ENCODE data around the gene CES1. TPM values are rescaled to one million over a fixed set of nuclear protein-coding genes. Genes with fewer than 3 reads are reported as not detected.
"Not testable (repeated sequence)": the region's sequence is repeated elsewhere in the genome, so short reads cannot be mapped to it uniquely, and the experiment has no call there.

CES1 gene
- total RNA-seq, 2 donors from 2014 or later, result 12.1 to 23.8 TPM

- not testable (repeated sequence) for DNase-seq (ENCODE audit: low spot score); H3K4me3 ChIP-seq; H3K36me3 ChIP-seq; H3K27ac ChIP-seq; H3K9me3 ChIP-seq; H3K4me1 ChIP-seq; H3K27me3 ChIP-seq
These were observed 42.7 kb downstream of the CES1 start for GRCh38 chr16:55790240-55790639.

GRCh38 chr16:55782793-55783091 is 50.2 kb downstream of the CES1 start:
- H3K36me3 ChIP-seq; H3K9me3 ChIP-seq; H3K4me1 ChIP-seq; H3K4me3 ChIP-seq; H3K27me3 ChIP-seq; H3K27ac ChIP-seq; DNase-seq (ENCODE audit: low spot score): not testable (repeated sequence)

DNA sequence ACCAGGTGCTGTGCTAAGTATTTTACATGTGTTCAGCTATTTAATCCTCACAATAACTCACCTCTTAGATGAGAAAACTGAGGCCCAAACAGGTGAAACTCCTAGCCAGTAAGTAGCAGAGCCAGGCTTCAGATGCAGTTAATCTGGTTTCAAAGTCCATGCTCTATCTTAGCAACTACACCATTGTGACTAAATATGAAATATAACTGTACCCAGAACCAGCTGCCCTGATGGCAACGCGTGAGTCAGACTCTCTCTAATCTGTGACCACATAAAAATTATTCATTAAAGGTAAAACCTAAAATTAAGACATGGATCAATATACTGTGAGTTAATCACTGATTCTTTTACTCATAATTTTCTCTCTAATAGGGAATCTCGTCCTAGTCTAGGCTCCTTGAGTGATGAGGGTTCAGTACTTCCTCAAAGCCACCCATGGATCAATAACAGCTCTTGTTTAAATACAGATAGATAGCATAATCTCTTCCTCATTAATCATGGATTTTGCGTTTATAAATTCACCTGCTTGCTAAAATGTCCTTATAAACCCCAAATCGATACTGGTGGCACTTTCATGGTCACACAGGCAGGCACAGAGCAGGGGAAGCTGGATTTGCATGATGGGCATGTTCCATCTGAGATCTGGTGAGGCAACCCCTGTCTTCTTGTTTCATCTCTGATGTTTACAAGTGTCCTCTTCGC is 50.7 kb downstream of the CES1 start:
- H3K27me3 ChIP-seq; H3K27ac ChIP-seq; H3K9me3 ChIP-seq; H3K4me3 ChIP-seq; H3K4me1 ChIP-seq; H3K36me3 ChIP-seq; DNase-seq (ENCODE audit: low spot score): not testable (repeated sequence)

- H3K4me1 ChIP-seq; H3K36me3 ChIP-seq; DNase-seq (ENCODE audit: low spot score); H3K27ac ChIP-seq; H3K27me3 ChIP-seq; H3K4me3 ChIP-seq; H3K9me3 ChIP-seq: not testable (repeated sequence)
These were observed 51.4 kb downstream of the CES1 start for GRCh38 chr16:55781456-55781855.

GRCh38 chr16:55780095-55780407 is 52.8 kb downstream of the CES1 start:
- H3K36me3 ChIP-seq; H3K9me3 ChIP-seq; H3K4me1 ChIP-seq; H3K27me3 ChIP-seq; H3K4me3 ChIP-seq; H3K27ac ChIP-seq; DNase-seq (ENCODE audit: low spot score): not testable (repeated sequence)

DNA sequence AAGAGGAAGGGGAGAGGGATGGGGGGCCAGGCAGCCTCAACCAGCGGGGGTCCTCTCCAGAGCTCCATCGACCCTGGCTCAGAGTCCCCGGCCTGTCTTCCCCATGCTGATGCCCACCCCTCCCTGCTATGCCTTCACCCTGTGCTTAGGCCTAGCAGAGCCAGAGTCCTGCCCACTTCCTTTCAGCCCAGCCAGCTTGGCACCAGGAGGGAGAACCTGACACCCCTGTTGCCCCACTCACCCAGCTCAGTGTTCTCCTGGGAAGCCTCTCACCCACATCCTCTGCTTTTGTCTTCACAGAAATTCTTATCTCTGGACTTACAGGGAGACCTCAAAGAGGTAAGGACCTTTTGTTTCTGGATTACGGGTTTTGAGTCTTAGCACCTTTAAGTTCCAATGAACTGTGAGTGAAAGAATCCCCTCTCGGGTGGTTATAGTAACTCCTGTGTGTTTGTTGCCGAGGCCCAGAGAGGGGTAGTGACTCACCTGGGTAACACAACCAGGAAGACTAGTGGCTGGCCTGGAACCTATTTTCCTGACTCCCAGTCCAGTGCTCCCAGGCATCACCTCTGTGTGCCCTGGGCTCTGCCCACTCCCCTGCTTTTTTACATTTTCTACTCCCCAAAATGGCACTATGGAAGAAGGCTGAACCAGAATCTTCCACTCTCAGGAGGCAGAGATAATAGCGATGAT is 53.3 kb downstream of the CES1 start:
- no peak for TF ChIP-seq CTCF (IDR thresholded peaks at IDR 0.05)
- Histone ChIP-seq H3K27ac (no peak overlapping the region), H3K4me1 (no peaks in the 10 kb centered on the region), H3K36me3 (no peaks in the 10 kb centered on the region), H3K9me3 (no peaks in the 10 kb centered on the region), H3K27me3 (no peaks in the 10 kb centered on the region), H3K4me3 (no peak overlapping the region)
- no peak for DNase-seq (ENCODE audit: low spot score)

DNA sequence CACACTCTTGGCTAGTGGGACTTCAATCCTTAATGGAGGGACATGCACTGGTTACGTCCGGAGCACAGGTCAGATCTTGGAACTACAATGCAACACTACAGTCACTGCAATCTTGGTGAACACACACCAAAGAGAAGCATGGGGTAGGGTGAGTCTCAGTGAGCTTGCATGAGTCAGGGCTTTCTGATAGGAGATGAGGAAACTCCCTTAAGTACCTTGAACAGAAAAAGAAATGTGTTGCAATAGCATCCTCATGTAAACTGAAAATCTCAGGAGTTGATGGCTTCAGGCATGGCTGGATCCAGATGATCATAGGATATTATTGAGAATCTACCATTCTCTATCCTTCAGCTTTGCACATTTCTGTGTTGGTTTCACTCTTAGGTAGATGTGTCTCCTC is 54.1 kb downstream of the CES1 start:
- no peak for TF ChIP-seq CTCF (IDR thresholded peaks at IDR 0.05)
- Histone ChIP-seq H3K4me3 (no peak overlapping the region), H3K27me3 (no peaks in the 10 kb centered on the region), H3K27ac (no peak overlapping the region), H3K9me3 (no peaks in the 10 kb centered on the region), H3K36me3 (no peaks in the 10 kb centered on the region), H3K4me1 (no peaks in the 10 kb centered on the region)
- DNase-seq (ENCODE audit: low spot score), result no peak

- Histone ChIP-seq H3K36me3 (no peaks in the 10 kb centered on the region), H3K4me3 (no peak overlapping the region), H3K4me1 (no peaks in the 10 kb centered on the region), H3K9me3 (no peaks in the 10 kb centered on the region), H3K27ac (no peak overlapping the region), H3K27me3 (no peaks in the 10 kb centered on the region)
- no peak for TF ChIP-seq CTCF (IDR thresholded peaks at IDR 0.05)
- no peak for DNase-seq (ENCODE audit: low spot score)
These were observed 57.0 kb downstream of the CES1 start for GRCh38 chr16:55775857-55776256.

All from right atrium auricular region (tissue), 2 donors.